ENCODE results near the gene CFHR5.

Gene CFHR5

DNA sequence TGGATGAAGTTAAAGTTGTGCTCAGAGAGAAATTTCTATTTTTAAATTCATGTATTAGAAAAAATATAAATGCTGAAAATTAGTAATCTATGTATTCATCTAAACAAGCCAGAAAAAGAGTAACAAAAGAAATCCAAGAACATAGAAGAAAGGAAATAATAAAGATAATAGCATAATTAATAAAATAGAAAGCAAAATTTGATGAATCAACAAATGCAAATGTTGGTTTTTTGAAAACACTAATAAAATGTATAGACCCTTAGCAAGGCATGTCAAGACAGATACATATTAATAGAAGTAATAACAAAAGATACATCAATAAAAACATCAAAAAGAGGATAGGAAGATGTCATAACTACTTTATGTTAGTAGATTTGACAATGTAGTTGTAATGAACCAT is 71.7 kb downstream of the CFHR5 start:
- TF ChIP-seq, protein P1, sequence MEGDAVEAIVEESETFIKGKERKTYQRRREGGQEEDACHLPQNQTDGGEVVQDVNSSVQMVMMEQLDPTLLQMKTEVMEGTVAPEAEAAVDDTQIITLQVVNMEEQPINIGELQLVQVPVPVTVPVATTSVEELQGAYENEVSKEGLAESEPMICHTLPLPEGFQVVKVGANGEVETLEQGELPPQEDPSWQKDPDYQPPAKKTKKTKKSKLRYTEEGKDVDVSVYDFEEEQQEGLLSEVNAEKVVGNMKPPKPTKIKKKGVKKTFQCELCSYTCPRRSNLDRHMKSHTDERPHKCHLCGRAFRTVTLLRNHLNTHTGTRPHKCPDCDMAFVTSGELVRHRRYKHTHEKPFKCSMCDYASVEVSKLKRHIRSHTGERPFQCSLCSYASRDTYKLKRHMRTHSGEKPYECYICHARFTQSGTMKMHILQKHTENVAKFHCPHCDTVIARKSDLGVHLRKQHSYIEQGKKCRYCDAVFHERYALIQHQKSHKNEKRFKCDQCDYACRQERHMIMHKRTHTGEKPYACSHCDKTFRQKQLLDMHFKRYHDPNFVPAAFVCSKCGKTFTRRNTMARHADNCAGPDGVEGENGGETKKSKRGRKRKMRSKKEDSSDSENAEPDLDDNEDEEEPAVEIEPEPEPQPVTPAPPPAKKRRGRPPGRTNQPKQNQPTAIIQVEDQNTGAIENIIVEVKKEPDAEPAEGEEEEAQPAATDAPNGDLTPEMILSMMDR (IDR thresholded peaks at IDR 0.05; ENCODE audit: extremely low read depth, missing control alignments): no peak
- DNase-seq (ENCODE audit: low spot score): no peak
